B cell (primary cell): Measurements from ENCODE around the gene TMEM25. TPM values are rescaled to one million over a fixed set of nuclear protein-coding genes. Genes with fewer than 3 reads are reported as not detected.

ENCODE experiments used
- ATAC-seq: fragments of 200-7000 bp; cut with Tn5 transposase; one replicate; pipeline ENCODE4 v1.10.0; 2021; ENCODE audit warnings: low read depth, mild to moderate bottlenecking, moderate number of reproducible peaks, moderate library complexity
- CTCF ChIA-PET: fragments of 350-600 bp; sonication (Branson Sonifier 250); formaldehyde crosslinking; loops from one replicate; lab custom pipeline; 2021; ENCODE audit warnings: antibody characterized with exemption, inconsistent platforms; lab: Charles Lee
- POLR2A ChIA-PET: fragments of 350-600 bp; sonication (Branson Sonifier 250); formaldehyde crosslinking; loops from one replicate; lab custom pipeline; 2021; ENCODE audit warnings: antibody characterized with exemption; lab: Charles Lee
- DNase-seq: peaks from one replicate; pipeline ENCODE4 v3.0.0; 2013
- H2AFZ ChIP-seq: 2 replicates; pipeline ENCODE4 v1.6.1; 2012; ENCODE audit warnings: mild to moderate bottlenecking, low read depth, low read length; ENCODE audit not compliant: insufficient read depth, poor library complexity, severe bottlenecking
- H3K27ac ChIP-seq, 2 donors: 1 replicate in 1 of 2; 2 replicates in 1 of 2; pipeline ENCODE4 v1.5.1; 2012 to 2013; ENCODE audit warnings: low read length in 2 of 2, mild to moderate bottlenecking in 2 of 2, moderate library complexity in 1 of 2
- H3K27me3 ChIP-seq, 4 experiments: fragments of 200-600 bp in 1 of 4; sonication (generic) in 1 of 4; replicated peaks in 1 of 4; 1 replicate in 2 of 4; 2 replicates in 2 of 4; pipeline versions ENCODE4 v1.6.1 to v1.7.0; 2013 to 2016; ENCODE audit warnings: low read length in 3 of 4, mild to moderate bottlenecking in 2 of 4, mixed read lengths in 1 of 4, moderate library complexity in 1 of 4; ENCODE audit not compliant: insufficient read depth in 4 of 4, control insufficient read depth in 3 of 4; ENCODE audit errors: control extremely low read depth in 1 of 4
- H3K36me3 ChIP-seq, 2 experiments: replicated peaks in 1 of 2; 1 replicate in 1 of 2; 2 replicates in 1 of 2; pipeline versions ENCODE4 v1.6.1 to v1.7.1; 2013; ENCODE audit warnings: low read length in 1 of 2; ENCODE audit not compliant: insufficient read depth in 2 of 2, control insufficient read depth in 1 of 2; ENCODE audit errors: control extremely low read depth in 1 of 2, extremely low read depth in 1 of 2
- H3K4me1 ChIP-seq, 2 donors: fragments of 200-600 bp in 1 of 2; sonication (generic) in 1 of 2; 1 replicate in 1 of 2; 2 replicates in 1 of 2; pipeline versions ENCODE4 v1.5.1 to v1.6.1; 2013 to 2017; ENCODE audit warnings: low read length in 2 of 2; ENCODE audit not compliant: control insufficient read depth in 2 of 2, insufficient read depth in 2 of 2
- H3K4me2 ChIP-seq: replicated peaks from 2 replicates; pipeline ENCODE3; 2012; ENCODE audit warnings: mild to moderate bottlenecking, low read depth, low read length; ENCODE audit not compliant: poor library complexity, severe bottlenecking
- H3K4me3 ChIP-seq, 5 experiments: fragments of 200-600 bp in 1 of 5; sonication (generic) in 1 of 5; 1 replicate in 3 of 5; 2 replicates in 2 of 5; pipeline versions ENCODE4 v1.5.1 to v1.7.0; 2011 to 2016; ENCODE audit warnings: low read length in 4 of 5, mild to moderate bottlenecking in 4 of 5, low read depth in 2 of 5, control low read depth in 1 of 5, moderate library complexity in 1 of 5; ENCODE audit not compliant: insufficient read depth in 1 of 5; ENCODE audit errors: control extremely low read depth in 1 of 5, extremely low read depth in 1 of 5
- H3K79me2 ChIP-seq: fragments of 200-600 bp; sonication (generic); one replicate; pipeline ENCODE4 v1.6.0; 2016; ENCODE audit warnings: low read length; ENCODE audit not compliant: control insufficient read depth, insufficient read depth
- H3K9ac ChIP-seq: fragments of 200-600 bp; sonication (generic); 2 replicates; pipeline ENCODE4 v1.6.1; 2017; ENCODE audit warnings: mild to moderate bottlenecking, low read length, moderate library complexity
- H3K9me3 ChIP-seq, 3 donors: one replicate each; pipeline versions ENCODE4 v1.6.1 to v1.7.1; 2013; ENCODE audit warnings: low read length in 2 of 3; ENCODE audit not compliant: control insufficient read depth in 2 of 3, insufficient read depth in 1 of 3; ENCODE audit errors: control extremely low read depth in 1 of 3
- H4K20me1 ChIP-seq: 2 replicates; pipeline ENCODE4 v1.6.0; 2012; ENCODE audit warnings: mild to moderate bottlenecking, low read length; ENCODE audit not compliant: insufficient read depth, control insufficient read depth, poor library complexity, severe bottlenecking
- H3K27ac Mint-ChIP-seq: one replicate; pipeline ENCODE4 v1.8.0; 2021; ENCODE audit warnings: mixed read lengths
- H3K27me3 Mint-ChIP-seq: one replicate; pipeline ENCODE4 v1.8.0; 2021; ENCODE audit warnings: mixed read lengths
- H3K4me1 Mint-ChIP-seq: one replicate; pipeline ENCODE4 v1.8.0; 2021; ENCODE audit warnings: mixed read lengths
- H3K4me3 Mint-ChIP-seq: one replicate; pipeline ENCODE4 v1.8.0; 2021; ENCODE audit warnings: mixed read lengths
- H3K9me3 Mint-ChIP-seq: one replicate; pipeline ENCODE4 v1.8.0; 2022; ENCODE audit warnings: mixed read lengths; ENCODE audit not compliant: insufficient read depth
- EZH2 ChIP-seq: IDR thresholded peaks from 2 replicates; pipeline ENCODE4 v1.6.1; 2012; ENCODE audit warnings: borderline replicate concordance, low read depth, mild to moderate bottlenecking, moderate library complexity, low read length; ENCODE audit not compliant: insufficient read depth, poor library complexity, severe bottlenecking
- WGBS: methylation state at CpG from one replicate; pipeline ENCODE4 v1.1.5; 2013; ENCODE audit warnings: missing lambda C conversion rate; ENCODE audit not compliant: insufficient coverage; 5-methylcytosine and 5-hydroxymethylcytosine counted together
- intact Hi-C: fragments of 100-400 bp; cut with micrococcal nuclease; formaldehyde crosslinking; loops from one replicate; pipeline ENCODE4 v1.10.0; 2022
- polyA plus RNA-seq: library from polyadenylated mRNA; depleted of rRNA; stranded (reverse); fragments of >200 nt; gene quantifications from 2 replicates; pipeline ENCODE4 v1.2.3, GENCODE V29; 2012
- total RNA-seq, 2 donors: library from RNA; stranded (reverse); fragments of 120-200 nt in 1 of 2; gene quantifications; 1 replicate in 1 of 2; 2 replicates in 1 of 2; pipeline versions ENCODE4 v1.2.3 to v1.2.4, GENCODE V29; 2013 to 2022
- TF ChIP-seq, protein P1 (sequence below): fragments of 200-600 bp; IDR thresholded peaks from one replicate; pipeline ENCODE4 v1.8.0; 2022; ENCODE audit warnings: antibody characterized with exemption, mild to moderate bottlenecking

Gene TMEM25
- total and polyA plus RNA-seq, 2 donors (not counting 1 experiment from before 2014, with no cell fraction given): 16.9 to 21.4 TPM

DNA sequence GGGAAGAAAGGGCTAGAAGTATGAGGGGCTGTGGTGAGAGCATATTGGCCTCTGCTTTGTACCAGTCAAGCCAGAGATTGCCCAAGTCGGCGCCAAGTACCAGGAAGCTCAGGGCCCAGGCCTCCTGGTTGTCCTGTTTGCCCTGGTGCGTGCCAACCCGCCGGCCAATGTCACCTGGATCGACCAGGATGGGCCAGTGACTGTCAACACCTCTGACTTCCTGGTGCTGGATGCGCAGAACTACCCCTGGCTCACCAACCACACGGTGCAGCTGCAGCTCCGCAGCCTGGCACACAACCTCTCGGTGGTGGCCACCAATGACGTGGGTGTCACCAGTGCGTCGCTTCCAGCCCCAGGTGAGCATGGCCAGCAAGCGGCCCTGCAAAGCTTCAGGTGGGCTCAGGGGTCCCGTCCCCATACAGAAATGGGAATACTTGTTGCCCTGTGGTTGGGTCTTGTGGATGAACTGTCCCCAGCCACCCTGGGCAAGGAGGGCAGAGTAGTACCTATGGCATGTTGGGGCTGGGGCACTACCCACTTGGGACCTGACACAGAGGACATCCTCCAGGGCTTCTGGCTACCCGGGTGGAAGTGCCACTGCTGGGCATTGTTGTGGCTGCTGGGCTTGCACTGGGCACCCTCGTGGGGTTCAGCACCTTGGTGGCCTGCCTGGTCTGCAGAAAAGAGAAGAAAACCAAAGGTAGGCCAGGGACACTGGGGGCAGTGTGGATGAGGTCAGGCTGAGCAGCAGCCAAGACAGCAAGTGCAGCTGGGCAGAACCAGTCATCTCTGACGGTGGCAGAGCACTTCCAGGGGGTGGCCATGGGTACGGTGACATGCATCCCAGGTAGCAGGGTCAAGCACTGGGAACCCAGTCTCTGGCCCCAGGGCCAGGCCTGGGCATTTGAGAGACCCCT is 2.1 kb downstream of the TMEM25 start:
- no peak for DNase-seq
- intact Hi-C loops: no loop called here
- TF ChIP-seq, protein P1, sequence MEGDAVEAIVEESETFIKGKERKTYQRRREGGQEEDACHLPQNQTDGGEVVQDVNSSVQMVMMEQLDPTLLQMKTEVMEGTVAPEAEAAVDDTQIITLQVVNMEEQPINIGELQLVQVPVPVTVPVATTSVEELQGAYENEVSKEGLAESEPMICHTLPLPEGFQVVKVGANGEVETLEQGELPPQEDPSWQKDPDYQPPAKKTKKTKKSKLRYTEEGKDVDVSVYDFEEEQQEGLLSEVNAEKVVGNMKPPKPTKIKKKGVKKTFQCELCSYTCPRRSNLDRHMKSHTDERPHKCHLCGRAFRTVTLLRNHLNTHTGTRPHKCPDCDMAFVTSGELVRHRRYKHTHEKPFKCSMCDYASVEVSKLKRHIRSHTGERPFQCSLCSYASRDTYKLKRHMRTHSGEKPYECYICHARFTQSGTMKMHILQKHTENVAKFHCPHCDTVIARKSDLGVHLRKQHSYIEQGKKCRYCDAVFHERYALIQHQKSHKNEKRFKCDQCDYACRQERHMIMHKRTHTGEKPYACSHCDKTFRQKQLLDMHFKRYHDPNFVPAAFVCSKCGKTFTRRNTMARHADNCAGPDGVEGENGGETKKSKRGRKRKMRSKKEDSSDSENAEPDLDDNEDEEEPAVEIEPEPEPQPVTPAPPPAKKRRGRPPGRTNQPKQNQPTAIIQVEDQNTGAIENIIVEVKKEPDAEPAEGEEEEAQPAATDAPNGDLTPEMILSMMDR: no peak
- TF ChIP-seq EZH2: no peak
- 97% methylated on average over 18 of the region's 19 CpGs for WGBS
- H3K79me2 ChIP-seq: no peaks in the 10 kb centered on the region
- no peaks in the 10 kb centered on the region for H3K9me3 Mint-ChIP-seq
- H3K27ac ChIP-seq: no peak overlapping the region
- H3K27me3 ChIP-seq: no peaks in the 10 kb centered on the region
- H3K4me1 ChIP-seq: peaks cover 14 to 21% of the 10 kb centered on the region in 2 donors
- H3K9ac ChIP-seq: no peak overlapping the region
- no peaks in the 10 kb centered on the region for H4K20me1 ChIP-seq
- H3K4me2 ChIP-seq: no peak overlapping the region
- no peaks in the 10 kb centered on the region for H3K27me3 Mint-ChIP-seq
- no peak overlapping the region for H2AFZ ChIP-seq
- peaks cover 21% of the 10 kb centered on the region for H3K4me1 Mint-ChIP-seq
- H3K36me3 ChIP-seq: no peaks in the 10 kb centered on the region
- no peak overlapping the region for H3K4me3 ChIP-seq
- ChIA-PET POLR2A (no interaction called here), CTCF (no interaction called here)
- H3K27ac Mint-ChIP-seq: no peak overlapping the region
- no peaks in the 10 kb centered on the region for H3K9me3 ChIP-seq
- no peak for ATAC-seq
- no peak overlapping the region for H3K4me3 Mint-ChIP-seq
